ENCODE data around the gene FAM13A. TPM values are rescaled to one million over a fixed set of nuclear protein-coding genes. Genes with fewer than 3 reads are reported as not detected.

The FAM13A gene
- total RNA-seq, 1 donor from 2014 or later, result 32.2 TPM

DNA sequence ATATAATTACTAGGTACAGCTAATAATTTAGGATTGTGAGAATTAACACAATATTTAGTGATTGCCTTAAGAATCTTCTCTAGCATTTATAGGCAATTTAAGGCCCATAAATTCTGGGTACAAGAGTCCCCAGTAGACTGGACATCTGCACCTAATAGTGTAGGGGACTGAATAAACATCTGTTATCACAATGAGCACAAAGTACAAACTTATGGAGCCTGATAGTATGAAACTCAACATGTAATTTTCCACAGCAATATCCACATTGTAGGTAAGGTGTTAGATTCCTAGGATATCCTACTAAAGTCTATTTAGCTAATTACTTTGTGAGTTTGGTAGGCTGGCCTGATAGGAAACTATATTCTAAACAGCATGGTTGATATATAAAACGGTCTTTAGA lies 178.3 kb downstream of the FAM13A start:
- TF ChIP-seq POLR2A (IDR thresholded peaks at IDR 0.05) (no peak), POLR2AphosphoS5 (IDR thresholded peaks at IDR 0.05; ENCODE audit: insufficient read depth in 1 of 2, low read depth in 1 of 2) (no peak)
- TF ChIP-seq, protein P1, sequence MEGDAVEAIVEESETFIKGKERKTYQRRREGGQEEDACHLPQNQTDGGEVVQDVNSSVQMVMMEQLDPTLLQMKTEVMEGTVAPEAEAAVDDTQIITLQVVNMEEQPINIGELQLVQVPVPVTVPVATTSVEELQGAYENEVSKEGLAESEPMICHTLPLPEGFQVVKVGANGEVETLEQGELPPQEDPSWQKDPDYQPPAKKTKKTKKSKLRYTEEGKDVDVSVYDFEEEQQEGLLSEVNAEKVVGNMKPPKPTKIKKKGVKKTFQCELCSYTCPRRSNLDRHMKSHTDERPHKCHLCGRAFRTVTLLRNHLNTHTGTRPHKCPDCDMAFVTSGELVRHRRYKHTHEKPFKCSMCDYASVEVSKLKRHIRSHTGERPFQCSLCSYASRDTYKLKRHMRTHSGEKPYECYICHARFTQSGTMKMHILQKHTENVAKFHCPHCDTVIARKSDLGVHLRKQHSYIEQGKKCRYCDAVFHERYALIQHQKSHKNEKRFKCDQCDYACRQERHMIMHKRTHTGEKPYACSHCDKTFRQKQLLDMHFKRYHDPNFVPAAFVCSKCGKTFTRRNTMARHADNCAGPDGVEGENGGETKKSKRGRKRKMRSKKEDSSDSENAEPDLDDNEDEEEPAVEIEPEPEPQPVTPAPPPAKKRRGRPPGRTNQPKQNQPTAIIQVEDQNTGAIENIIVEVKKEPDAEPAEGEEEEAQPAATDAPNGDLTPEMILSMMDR (IDR thresholded peaks at IDR 0.05), result no peak
- intact Hi-C loops (cut with DNase I), result no loop called here
- Histone ChIP-seq H3K9me3 (no peaks in the 10 kb centered on the region), H3K27ac (no peak overlapping the region), H3K27me3 (no peaks in the 10 kb centered on the region), H3K4me3 (no peak overlapping the region), H3K36me3 (no peaks in the 10 kb centered on the region), H3K4me1 (peaks cover 4% of the 10 kb centered on the region)
- no peak for DNase-seq (ENCODE audit: extremely low spot score in 2 of 2)

- intact Hi-C loops (cut with DNase I), result no loop called here
Observed at GRCh38 chr4:88870428-88870827, 186.6 kb downstream of the FAM13A start.

GRCh38 chr4:88868510-88868909 lies 188.5 kb downstream of the FAM13A start:
- TF ChIP-seq, protein P1 (IDR thresholded peaks at IDR 0.05), result no peak
- no peak for TF ChIP-seq POLR2A (IDR thresholded peaks at IDR 0.05)
- TF ChIP-seq POLR2AphosphoS5 (IDR thresholded peaks at IDR 0.05; ENCODE audit: insufficient read depth in 1 of 2, low read depth in 1 of 2), result no peak
- H3K4me3 ChIP-seq, result no peak overlapping the region
- H3K27me3 ChIP-seq, result no peaks in the 10 kb centered on the region
- H3K9me3 ChIP-seq, result no peaks in the 10 kb centered on the region
- no peak for DNase-seq (ENCODE audit: extremely low spot score in 2 of 2)
- H3K4me1 ChIP-seq, result no peaks in the 10 kb centered on the region
- intact Hi-C loops (cut with DNase I), result no loop called here
- no peak overlapping the region for H3K27ac ChIP-seq
- H3K36me3 ChIP-seq, result no peaks in the 10 kb centered on the region

More at GRCh38 chr4:88870428-88870827, 186.6 kb downstream of the FAM13A start:
- no peak for DNase-seq (ENCODE audit: extremely low spot score in 2 of 2)
- no peak overlapping the region for H3K27ac ChIP-seq
- no peaks in the 10 kb centered on the region for H3K9me3 ChIP-seq
- TF ChIP-seq, protein P1 (IDR thresholded peaks at IDR 0.05), result no peak
- TF ChIP-seq POLR2A (IDR thresholded peaks at IDR 0.05) (no peak), POLR2AphosphoS5 (IDR thresholded peaks at IDR 0.05; ENCODE audit: insufficient read depth in 1 of 2, low read depth in 1 of 2) (no peak)
- no peaks in the 10 kb centered on the region for H3K27me3 ChIP-seq
- no peak overlapping the region for H3K4me3 ChIP-seq
- no peaks in the 10 kb centered on the region for H3K4me1 ChIP-seq
- no peaks in the 10 kb centered on the region for H3K36me3 ChIP-seq

- intact Hi-C loops (cut with DNase I), result no loop called here
- Histone ChIP-seq H3K4me1 (no peaks in the 10 kb centered on the region), H3K36me3 (no peaks in the 10 kb centered on the region), H3K9me3 (no peaks in the 10 kb centered on the region), H3K27ac (no peak overlapping the region), H3K27me3 (no peaks in the 10 kb centered on the region), H3K4me3 (no peak overlapping the region)
- TF ChIP-seq POLR2A (IDR thresholded peaks at IDR 0.05) (no peak), POLR2AphosphoS5 (IDR thresholded peaks at IDR 0.05; ENCODE audit: insufficient read depth in 1 of 2, low read depth in 1 of 2) (no peak)
- TF ChIP-seq, protein P1 (IDR thresholded peaks at IDR 0.05), result no peak
- DNase-seq (ENCODE audit: extremely low spot score in 2 of 2), result no peak
Observed at GRCh38 chr4:88866862-88867550, 190.0 kb downstream of the FAM13A start.

DNA sequence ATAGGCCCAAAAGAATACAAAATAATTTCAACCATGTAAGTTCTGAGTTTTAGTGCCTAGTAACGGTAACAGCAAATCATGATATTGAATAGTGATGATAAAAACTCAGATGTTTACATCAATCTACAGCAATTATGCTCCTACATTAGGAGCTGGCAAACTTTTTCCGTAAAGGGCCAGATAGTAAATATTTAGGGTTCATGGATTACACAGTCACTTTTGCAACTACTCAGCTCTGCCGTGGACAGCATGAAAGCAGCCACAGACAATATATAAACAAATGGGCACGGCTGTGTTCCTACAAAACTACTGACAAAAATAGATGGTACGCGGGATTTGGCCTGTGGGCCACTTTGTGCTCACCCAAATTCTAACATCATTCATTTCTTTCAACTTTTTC lies 191.5 kb downstream of the FAM13A start:
- no peak for DNase-seq (ENCODE audit: extremely low spot score in 2 of 2)
- Histone ChIP-seq H3K27me3 (no peaks in the 10 kb centered on the region), H3K9me3 (no peaks in the 10 kb centered on the region), H3K36me3 (no peaks in the 10 kb centered on the region), H3K27ac (no peak overlapping the region), H3K4me3 (no peak overlapping the region), H3K4me1 (no peaks in the 10 kb centered on the region)
- no peak for TF ChIP-seq POLR2AphosphoS5 (IDR thresholded peaks at IDR 0.05; ENCODE audit: insufficient read depth in 1 of 2, low read depth in 1 of 2)
- intact Hi-C loops (cut with DNase I), result no loop called here

Data from vagina (tissue), 2 donors.